Epithelial cell of esophagus (primary cell): ENCODE measurements around the gene PPRC1.

Experiments
- DNase-seq: peaks from one replicate; pipeline ENCODE4 v3.0.0; 2010; ENCODE audit warnings: low read depth
- H3K4me3 ChIP-seq: 2 replicates; pipeline ENCODE4 v1.5.1; 2011; ENCODE audit warnings: mild to moderate bottlenecking, low read length, control low read depth
- CTCF ChIP-seq: IDR thresholded peaks from 2 replicates; pipeline ENCODE4 v1.5.1; 2011; ENCODE audit warnings: low read depth, mild to moderate bottlenecking, low read length, control low read depth, inconsistent platforms; ENCODE audit not compliant: insufficient read depth; ENCODE audit errors: missing control alignments

Gene PPRC1

GRCh38 chr10:102122450-102122849 is 10.4 kb upstream of the PPRC1 start:
- TF ChIP-seq CTCF, result no peak
- H3K4me3 ChIP-seq, result no peak overlapping the region
- no peak for DNase-seq

GRCh38 chr10:102123223-102123622 is 9.6 kb upstream of the PPRC1 start:
- H3K4me3 ChIP-seq, result no peak overlapping the region
- DNase-seq, result no peak
- no peak for TF ChIP-seq CTCF

GRCh38 chr10:102131286-102132170 is 1.3 kb upstream of the PPRC1 start:
- TF ChIP-seq CTCF, result no peak

GRCh38 chr10:102132193-102132562 is 662 bp upstream of the PPRC1 start:
- no peak for DNase-seq
- peak overlapping the region; percentile 96 for H3K4me3 ChIP-seq

More at GRCh38 chr10:102131286-102132170, 1.3 kb upstream of the PPRC1 start:
- no peak overlapping the region for H3K4me3 ChIP-seq
- DNase-seq, result peak; percentile 86

GRCh38 chr10:102133373-102134195 is 744 bp downstream of the PPRC1 start:
- H3K4me3 ChIP-seq, result peak overlapping the region; percentile 96
- DNase-seq, result peak; percentile 93
- no peak for TF ChIP-seq CTCF

More at GRCh38 chr10:102132193-102132562, 662 bp upstream of the PPRC1 start:
- TF ChIP-seq CTCF, result no peak

- H3K4me3 ChIP-seq, result peak overlapping the region; percentile 96
- no peak for DNase-seq
- no peak for TF ChIP-seq CTCF
These were observed 1.6 kb downstream of the PPRC1 start for GRCh38 chr10:102134416-102134815.
